Progenitor cell of endocrine pancreas (in vitro differentiated cells): ENCODE data around the gene RPL37. TPM values are rescaled to one million over a fixed set of nuclear protein-coding genes. Genes with fewer than 3 reads are reported as not detected.

Source experiments
- DNase-seq: peaks from one replicate; pipeline ENCODE4 v3.0.0; 2021; ENCODE audit warnings: low spot score; ENCODE audit not compliant: unreplicated experiment
- H3K27ac Mint-ChIP-seq: 2 replicates; pipeline ENCODE4 v1.8.0; 2021; ENCODE audit warnings: mild to moderate bottlenecking, moderate library complexity, mixed read lengths
- H3K27me3 Mint-ChIP-seq: 2 replicates; pipeline ENCODE4 v1.8.0; 2021; ENCODE audit warnings: mixed read lengths
- H3K36me3 Mint-ChIP-seq: 2 replicates; pipeline ENCODE4 v1.8.0; 2022; ENCODE audit warnings: mixed read lengths; ENCODE audit not compliant: insufficient read depth
- H3K4me1 Mint-ChIP-seq: 2 replicates; pipeline ENCODE4 v1.8.0; 2021; ENCODE audit warnings: low read depth, mixed read lengths
- H3K4me3 Mint-ChIP-seq: 2 replicates; pipeline ENCODE4 v1.8.0; 2021; ENCODE audit warnings: low read depth, mild to moderate bottlenecking, moderate library complexity, mixed read lengths
- H3K9me3 Mint-ChIP-seq: 2 replicates; pipeline ENCODE4 v1.8.0; 2021; ENCODE audit warnings: low read depth, mixed read lengths
- CTCF ChIP-seq: fragments of 200-600 bp; sonication (generic); IDR thresholded peaks from one replicate; pipeline ENCODE4 v1.5.0; 2021; ENCODE audit warnings: antibody characterized with exemption, mild to moderate bottlenecking; ENCODE audit not compliant: unreplicated experiment
- total RNA-seq: library from RNA; stranded (reverse); gene quantifications from 2 replicates; pipeline ENCODE4 v1.2.1, GENCODE V29; 2021

Gene RPL37
- total RNA-seq, 1 donor from 2014 or later = 1,476 TPM

GRCh38 chr5:40784027-40784653, 50.9 kb downstream of the RPL37 start:
- peak overlapping the region; percentile 40 for H3K4me3 Mint-ChIP-seq
- H3K27me3 Mint-ChIP-seq = no peaks in the 10 kb centered on the region
- H3K4me1 Mint-ChIP-seq = peaks cover 25% of the 10 kb centered on the region
- no peak for DNase-seq
- peaks cover 10% of the 10 kb centered on the region for H3K9me3 Mint-ChIP-seq
- peaks cover 25% of the 10 kb centered on the region for H3K36me3 Mint-ChIP-seq
- H3K27ac Mint-ChIP-seq = peak overlapping the region; percentile 39
- TF ChIP-seq CTCF = no peak

- DNase-seq = no peak
- no peak overlapping the region for H3K4me3 Mint-ChIP-seq
- no peak overlapping the region for H3K27ac Mint-ChIP-seq
- peaks cover 8% of the 10 kb centered on the region for H3K36me3 Mint-ChIP-seq
- no peaks in the 10 kb centered on the region for H3K9me3 Mint-ChIP-seq
- peaks cover 25% of the 10 kb centered on the region for H3K4me1 Mint-ChIP-seq
- no peak for TF ChIP-seq CTCF
- no peaks in the 10 kb centered on the region for H3K27me3 Mint-ChIP-seq
Measured at GRCh38 chr5:40781843-40782409, 53.1 kb downstream of the RPL37 start.

- no peaks in the 10 kb centered on the region for H3K9me3 Mint-ChIP-seq
- H3K27me3 Mint-ChIP-seq = no peaks in the 10 kb centered on the region
- H3K36me3 Mint-ChIP-seq = peaks cover 10% of the 10 kb centered on the region
- H3K4me3 Mint-ChIP-seq = no peak overlapping the region
- no peak for TF ChIP-seq CTCF
- H3K4me1 Mint-ChIP-seq = peaks cover 25% of the 10 kb centered on the region
- peak overlapping the region; percentile 59 for H3K27ac Mint-ChIP-seq
- no peak for DNase-seq
Measured at GRCh38 chr5:40780858-40781257, 54.2 kb downstream of the RPL37 start.

GRCh38 chr5:40780199-40780598, 54.8 kb downstream of the RPL37 start:
- no peaks in the 10 kb centered on the region for H3K27me3 Mint-ChIP-seq
- H3K27ac Mint-ChIP-seq = no peak overlapping the region

GRCh38 chr5:40779561-40779960, 55.5 kb downstream of the RPL37 start:
- H3K27ac Mint-ChIP-seq = no peak overlapping the region
- peaks cover 10% of the 10 kb centered on the region for H3K36me3 Mint-ChIP-seq
- H3K27me3 Mint-ChIP-seq = no peaks in the 10 kb centered on the region
- H3K4me1 Mint-ChIP-seq = peaks cover 18% of the 10 kb centered on the region
- no peak overlapping the region for H3K4me3 Mint-ChIP-seq
- no peak for TF ChIP-seq CTCF
- no peak for DNase-seq
- H3K9me3 Mint-ChIP-seq = no peaks in the 10 kb centered on the region

More at GRCh38 chr5:40780199-40780598, 54.8 kb downstream of the RPL37 start:
- no peak for DNase-seq
- peaks cover 10% of the 10 kb centered on the region for H3K36me3 Mint-ChIP-seq
- TF ChIP-seq CTCF = no peak
- no peaks in the 10 kb centered on the region for H3K9me3 Mint-ChIP-seq
- peaks cover 19% of the 10 kb centered on the region for H3K4me1 Mint-ChIP-seq
- no peak overlapping the region for H3K4me3 Mint-ChIP-seq
